GM23338 (cell line): Measurements from ENCODE around the gene ARHGEF3. TPM values are rescaled to one million over a fixed set of nuclear protein-coding genes. Genes with fewer than 3 reads are reported as not detected.

Experiments used
- CREB1 ChIP-seq: fragments of 250-450 bp; sonication (Bioruptor Pico); IDR thresholded peaks from 2 replicates; pipeline ENCODE4 v1.5.0; 2020; ENCODE audit warnings: low read depth, mild to moderate bottlenecking, moderate library complexity
- EZH2 ChIP-seq: fragments of 200-600 bp; sonication (generic); IDR thresholded peaks from one replicate; pipeline ENCODE4 v1.8.0; 2017; ENCODE audit warnings: antibody characterized with exemption, mild to moderate bottlenecking, low read depth; ENCODE audit not compliant: unreplicated experiment
- NANOG ChIP-seq: IDR thresholded peaks from 2 replicates; pipeline ENCODE4 v1.6.1; 2016; ENCODE audit warnings: antibody characterized with exemption, borderline replicate concordance
- ZNF114 ChIP-seq: fragments of 250-450 bp; sonication (Bioruptor Pico); IDR thresholded peaks from 2 replicates; pipeline ENCODE4 v1.5.0; 2020; ENCODE audit warnings: mild to moderate bottlenecking, moderate library complexity
- ZNF462 ChIP-seq: fragments of 250-450 bp; sonication (Bioruptor Pico); IDR thresholded peaks from 2 replicates; pipeline ENCODE4 v1.5.0; 2020; ENCODE audit warnings: mild to moderate bottlenecking, moderate library complexity
- polyA plus RNA-seq: library from polyadenylated mRNA; unstranded; fragments of >200 nt; fragmentation: Nextera tagmentation; extraction: Ambion mirVana; gene quantifications from 2 replicates; pipeline ENCODE4 v1.2.1, GENCODE V29; 2016
- total RNA-seq: library from RNA; depleted of rRNA; stranded (reverse); fragments of >200 nt; shearing (Covaris generic); gene quantifications from 2 replicates; pipeline ENCODE4 v1.2.3, GENCODE V29; 2014
- TF ChIP-seq, protein P1 (sequence below): IDR thresholded peaks from 2 replicates; pipeline ENCODE4 v1.6.1; 2016; ENCODE audit warnings: antibody characterized with exemption
- TF ChIP-seq, protein P2 (sequence below), 2 experiments: fragments of 200-600 bp in 1 of 2; sonication (generic) in 1 of 2; conservative IDR thresholded peaks; 2 replicates each; pipeline versions ENCODE4 v1.5.1 to v1.6.1; 2016 to 2017; ENCODE audit warnings: antibody characterized with exemption in 2 of 2, low read depth in 2 of 2, mild to moderate bottlenecking in 2 of 2, moderate library complexity in 1 of 2

The ARHGEF3 gene
- total and polyA plus RNA-seq, 2 experiments from 2014 or later = 5.0 to 5.1 TPM

DNA sequence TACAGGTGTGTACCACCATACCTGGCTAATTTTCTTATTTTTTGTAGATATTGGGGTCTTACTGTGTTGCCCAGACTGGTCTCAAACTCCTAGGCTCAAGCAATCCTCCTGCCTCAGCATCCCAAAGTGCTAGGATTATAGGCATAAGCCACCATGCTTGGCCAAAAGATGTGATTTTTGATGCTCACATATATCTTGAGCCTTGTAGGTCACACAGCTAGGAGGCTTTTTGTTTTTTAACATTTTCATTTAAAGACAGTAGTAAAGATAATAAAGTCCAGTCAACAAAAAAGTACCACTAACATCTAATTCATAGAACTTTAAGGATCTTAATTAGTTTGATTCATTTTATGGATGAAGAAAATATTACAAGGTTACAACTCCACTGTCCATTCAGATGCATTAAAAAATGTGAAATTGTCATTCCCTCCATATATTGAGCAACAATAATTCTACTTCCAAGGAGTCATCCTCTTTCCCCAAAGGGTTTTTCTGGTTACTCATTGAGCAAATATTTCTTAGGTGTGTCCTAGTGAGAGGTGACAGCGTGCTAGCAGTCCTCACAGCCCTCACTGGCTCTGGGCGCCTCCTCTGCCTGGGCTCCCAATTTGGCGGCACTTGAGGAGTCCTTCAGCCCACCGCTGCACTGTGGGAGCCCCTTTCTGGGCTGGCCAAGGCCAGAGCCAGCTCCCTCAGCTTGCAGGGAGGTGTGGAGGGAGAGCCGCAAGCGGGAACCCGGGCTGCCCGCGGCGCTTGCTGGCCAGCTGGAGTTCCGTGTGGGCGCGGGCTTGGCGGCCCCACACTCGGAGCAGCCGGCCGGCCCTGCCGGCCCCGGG lies 110.4 kb downstream of the ARHGEF3 start (continued):
- TF ChIP-seq ZNF462 (no peak), EZH2 (no peak), CREB1 (CRISPR knock-in tag) (no peak), ZNF114 (CRISPR knock-in tag) (no peak), NANOG (no peak)
- TF ChIP-seq, protein P1, sequence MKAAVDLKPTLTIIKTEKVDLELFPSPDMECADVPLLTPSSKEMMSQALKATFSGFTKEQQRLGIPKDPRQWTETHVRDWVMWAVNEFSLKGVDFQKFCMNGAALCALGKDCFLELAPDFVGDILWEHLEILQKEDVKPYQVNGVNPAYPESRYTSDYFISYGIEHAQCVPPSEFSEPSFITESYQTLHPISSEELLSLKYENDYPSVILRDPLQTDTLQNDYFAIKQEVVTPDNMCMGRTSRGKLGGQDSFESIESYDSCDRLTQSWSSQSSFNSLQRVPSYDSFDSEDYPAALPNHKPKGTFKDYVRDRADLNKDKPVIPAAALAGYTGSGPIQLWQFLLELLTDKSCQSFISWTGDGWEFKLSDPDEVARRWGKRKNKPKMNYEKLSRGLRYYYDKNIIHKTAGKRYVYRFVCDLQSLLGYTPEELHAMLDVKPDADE = no peak
- TF ChIP-seq, protein P2, sequence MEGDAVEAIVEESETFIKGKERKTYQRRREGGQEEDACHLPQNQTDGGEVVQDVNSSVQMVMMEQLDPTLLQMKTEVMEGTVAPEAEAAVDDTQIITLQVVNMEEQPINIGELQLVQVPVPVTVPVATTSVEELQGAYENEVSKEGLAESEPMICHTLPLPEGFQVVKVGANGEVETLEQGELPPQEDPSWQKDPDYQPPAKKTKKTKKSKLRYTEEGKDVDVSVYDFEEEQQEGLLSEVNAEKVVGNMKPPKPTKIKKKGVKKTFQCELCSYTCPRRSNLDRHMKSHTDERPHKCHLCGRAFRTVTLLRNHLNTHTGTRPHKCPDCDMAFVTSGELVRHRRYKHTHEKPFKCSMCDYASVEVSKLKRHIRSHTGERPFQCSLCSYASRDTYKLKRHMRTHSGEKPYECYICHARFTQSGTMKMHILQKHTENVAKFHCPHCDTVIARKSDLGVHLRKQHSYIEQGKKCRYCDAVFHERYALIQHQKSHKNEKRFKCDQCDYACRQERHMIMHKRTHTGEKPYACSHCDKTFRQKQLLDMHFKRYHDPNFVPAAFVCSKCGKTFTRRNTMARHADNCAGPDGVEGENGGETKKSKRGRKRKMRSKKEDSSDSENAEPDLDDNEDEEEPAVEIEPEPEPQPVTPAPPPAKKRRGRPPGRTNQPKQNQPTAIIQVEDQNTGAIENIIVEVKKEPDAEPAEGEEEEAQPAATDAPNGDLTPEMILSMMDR (conservative IDR thresholded peaks at IDR 0.05; ENCODE audit: low read depth in 2 of 2) = no peak
